Mammary epithelial cell (primary cell): ENCODE results near the gene LDLRAD4.

ENCODE experiments used
- EZH2 ChIP-seq: IDR thresholded peaks from 2 replicates; pipeline ENCODE4 v1.6.1; 2012; ENCODE audit warnings: low read length, inconsistent platforms, borderline replicate concordance
- TF ChIP-seq, protein P1 (sequence below), 2 donors: IDR thresholded peaks in 1 of 2; conservative IDR thresholded peaks in 1 of 2; 2 replicates each; pipeline ENCODE4 v1.5.1; 2011 to 2012; ENCODE audit warnings: inconsistent platforms in 2 of 2, low read length in 2 of 2, mild to moderate bottlenecking in 2 of 2, control low read depth in 1 of 2, low read depth in 1 of 2; ENCODE audit not compliant: insufficient read depth in 1 of 2; ENCODE audit errors: extremely low read depth in 1 of 2

DNA sequence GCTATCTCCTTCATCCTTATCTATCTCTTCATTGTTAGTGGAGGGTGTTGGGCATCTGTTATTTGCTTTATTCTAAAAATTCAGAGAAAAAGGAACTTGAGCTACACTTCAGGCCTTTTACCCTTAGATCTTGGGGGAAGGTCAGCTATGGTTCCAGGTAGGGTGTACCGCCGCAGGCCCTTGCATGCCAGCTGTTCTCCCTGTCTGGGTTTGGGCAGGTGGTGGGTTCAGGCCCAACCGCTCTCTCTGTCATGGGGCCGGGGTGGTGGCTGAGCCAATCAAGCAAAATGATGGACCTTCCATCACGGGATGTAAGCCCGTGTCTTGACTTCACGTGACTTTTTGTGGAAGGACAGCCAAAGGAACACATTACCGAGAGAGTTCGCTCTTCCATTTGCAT lies 231.1 kb downstream of the LDLRAD4 start:
- TF ChIP-seq, protein P1, sequence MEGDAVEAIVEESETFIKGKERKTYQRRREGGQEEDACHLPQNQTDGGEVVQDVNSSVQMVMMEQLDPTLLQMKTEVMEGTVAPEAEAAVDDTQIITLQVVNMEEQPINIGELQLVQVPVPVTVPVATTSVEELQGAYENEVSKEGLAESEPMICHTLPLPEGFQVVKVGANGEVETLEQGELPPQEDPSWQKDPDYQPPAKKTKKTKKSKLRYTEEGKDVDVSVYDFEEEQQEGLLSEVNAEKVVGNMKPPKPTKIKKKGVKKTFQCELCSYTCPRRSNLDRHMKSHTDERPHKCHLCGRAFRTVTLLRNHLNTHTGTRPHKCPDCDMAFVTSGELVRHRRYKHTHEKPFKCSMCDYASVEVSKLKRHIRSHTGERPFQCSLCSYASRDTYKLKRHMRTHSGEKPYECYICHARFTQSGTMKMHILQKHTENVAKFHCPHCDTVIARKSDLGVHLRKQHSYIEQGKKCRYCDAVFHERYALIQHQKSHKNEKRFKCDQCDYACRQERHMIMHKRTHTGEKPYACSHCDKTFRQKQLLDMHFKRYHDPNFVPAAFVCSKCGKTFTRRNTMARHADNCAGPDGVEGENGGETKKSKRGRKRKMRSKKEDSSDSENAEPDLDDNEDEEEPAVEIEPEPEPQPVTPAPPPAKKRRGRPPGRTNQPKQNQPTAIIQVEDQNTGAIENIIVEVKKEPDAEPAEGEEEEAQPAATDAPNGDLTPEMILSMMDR (conservative IDR thresholded peaks at IDR 0.05 in 1 of 2, IDR thresholded peaks at IDR 0.05 in 1 of 2; ENCODE audit: extremely low read depth in 1 of 2, insufficient read depth in 1 of 2, low read depth in 1 of 2, low read length in 2 of 2) = no peak
- no peak for TF ChIP-seq EZH2
